WERI-Rb-1 (cell line): ENCODE results near the gene MYO9A.

Experiments used
- DNase-seq: peaks from one replicate; pipeline ENCODE4 v3.0.0-alpha.2; 2020
- H3K27ac ChIP-seq: fragments of 250-450 bp; sonication (Bioruptor Pico); 2 replicates; pipeline ENCODE4 v1.5.1; 2020; ENCODE audit warnings: mild to moderate bottlenecking, moderate library complexity
- H3K27me3 ChIP-seq: fragments of 250-450 bp; sonication (Bioruptor Pico); 2 replicates; pipeline ENCODE4 v1.5.1; 2021; ENCODE audit warnings: mild to moderate bottlenecking, low read depth, moderate library complexity; ENCODE audit not compliant: insufficient read depth, severe bottlenecking
- H3K36me3 ChIP-seq: fragments of 250-450 bp; sonication (Bioruptor Pico); 2 replicates; pipeline ENCODE4 v1.5.1; 2020; ENCODE audit warnings: mild to moderate bottlenecking, moderate library complexity
- H3K4me3 ChIP-seq: 2 replicates; pipeline ENCODE4 v1.5.1; 2011; ENCODE audit warnings: low read depth, mild to moderate bottlenecking, control low read depth, low read length
- H3K9me3 ChIP-seq: fragments of 250-450 bp; sonication (Bioruptor Pico); 2 replicates; pipeline ENCODE4 v1.5.1; 2021; ENCODE audit warnings: mild to moderate bottlenecking, moderate library complexity; ENCODE audit not compliant: severe bottlenecking
- TF ChIP-seq, protein P1 (sequence below): IDR thresholded peaks from 2 replicates; pipeline ENCODE4 v1.5.1; 2011; ENCODE audit warnings: low read depth, mild to moderate bottlenecking, control low read depth, inconsistent platforms, low read length

MYO9A gene

GRCh38 chr15:72117486-72118016, 399 bp downstream of the MYO9A start:
- Histone ChIP-seq H3K27me3 (no peaks in the 10 kb centered on the region), H3K9me3 (no peaks in the 10 kb centered on the region), H3K36me3 (peaks cover 2% of the 10 kb centered on the region; the same call in 1 of the 2 replicates), H3K27ac (peak overlapping the region; percentile 80), H3K4me3 (peak overlapping the region; percentile 91)
- TF ChIP-seq, protein P1, sequence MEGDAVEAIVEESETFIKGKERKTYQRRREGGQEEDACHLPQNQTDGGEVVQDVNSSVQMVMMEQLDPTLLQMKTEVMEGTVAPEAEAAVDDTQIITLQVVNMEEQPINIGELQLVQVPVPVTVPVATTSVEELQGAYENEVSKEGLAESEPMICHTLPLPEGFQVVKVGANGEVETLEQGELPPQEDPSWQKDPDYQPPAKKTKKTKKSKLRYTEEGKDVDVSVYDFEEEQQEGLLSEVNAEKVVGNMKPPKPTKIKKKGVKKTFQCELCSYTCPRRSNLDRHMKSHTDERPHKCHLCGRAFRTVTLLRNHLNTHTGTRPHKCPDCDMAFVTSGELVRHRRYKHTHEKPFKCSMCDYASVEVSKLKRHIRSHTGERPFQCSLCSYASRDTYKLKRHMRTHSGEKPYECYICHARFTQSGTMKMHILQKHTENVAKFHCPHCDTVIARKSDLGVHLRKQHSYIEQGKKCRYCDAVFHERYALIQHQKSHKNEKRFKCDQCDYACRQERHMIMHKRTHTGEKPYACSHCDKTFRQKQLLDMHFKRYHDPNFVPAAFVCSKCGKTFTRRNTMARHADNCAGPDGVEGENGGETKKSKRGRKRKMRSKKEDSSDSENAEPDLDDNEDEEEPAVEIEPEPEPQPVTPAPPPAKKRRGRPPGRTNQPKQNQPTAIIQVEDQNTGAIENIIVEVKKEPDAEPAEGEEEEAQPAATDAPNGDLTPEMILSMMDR = no peak
- peak; percentile 66 for DNase-seq

DNA sequence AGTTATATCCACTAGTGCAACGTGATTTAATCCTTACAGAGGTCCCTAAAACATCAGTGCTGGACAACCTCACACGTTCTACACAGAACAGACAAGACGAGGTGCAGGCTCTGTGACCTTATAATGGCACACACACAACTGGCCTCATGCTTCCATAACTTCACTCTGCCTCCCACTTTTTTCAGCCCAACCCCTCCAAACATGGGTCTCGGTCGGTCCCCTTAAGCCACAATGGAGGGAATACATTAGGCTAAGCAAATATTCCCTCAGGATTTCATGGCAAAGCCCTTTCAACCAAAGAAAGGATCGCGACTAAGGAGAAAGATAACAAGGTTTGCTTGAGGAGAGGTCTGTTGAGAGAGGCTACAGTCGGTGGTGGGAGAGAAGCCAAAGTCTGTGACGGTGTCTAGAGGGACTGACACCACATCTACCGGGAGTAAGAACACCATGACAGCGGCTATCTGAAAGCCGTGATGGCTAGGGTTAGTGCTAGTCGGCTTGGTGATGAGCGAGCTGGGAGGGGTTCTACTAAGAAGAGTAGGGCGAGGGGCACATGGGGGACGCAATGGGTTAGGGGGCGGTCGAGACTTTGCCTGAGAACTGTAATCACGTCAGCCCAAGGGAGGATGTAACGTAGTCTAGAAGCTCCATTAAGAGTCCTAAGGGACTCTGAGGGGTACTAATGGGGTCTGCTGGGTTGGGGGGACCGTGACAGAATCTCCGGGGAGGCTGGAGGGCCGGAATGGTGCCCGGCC, 1.0 kb downstream of the MYO9A start:
- peaks cover 2% of the 10 kb centered on the region; the same call in 1 of the 2 replicates for H3K36me3 ChIP-seq
- no peaks in the 10 kb centered on the region for H3K9me3 ChIP-seq
- peak overlapping the region; percentile 91 for H3K4me3 ChIP-seq
- peak overlapping the region; percentile 80 for H3K27ac ChIP-seq
- peak; percentile 21 for DNase-seq
- H3K27me3 ChIP-seq = no peaks in the 10 kb centered on the region
- TF ChIP-seq, protein P1 = no peak

DNA sequence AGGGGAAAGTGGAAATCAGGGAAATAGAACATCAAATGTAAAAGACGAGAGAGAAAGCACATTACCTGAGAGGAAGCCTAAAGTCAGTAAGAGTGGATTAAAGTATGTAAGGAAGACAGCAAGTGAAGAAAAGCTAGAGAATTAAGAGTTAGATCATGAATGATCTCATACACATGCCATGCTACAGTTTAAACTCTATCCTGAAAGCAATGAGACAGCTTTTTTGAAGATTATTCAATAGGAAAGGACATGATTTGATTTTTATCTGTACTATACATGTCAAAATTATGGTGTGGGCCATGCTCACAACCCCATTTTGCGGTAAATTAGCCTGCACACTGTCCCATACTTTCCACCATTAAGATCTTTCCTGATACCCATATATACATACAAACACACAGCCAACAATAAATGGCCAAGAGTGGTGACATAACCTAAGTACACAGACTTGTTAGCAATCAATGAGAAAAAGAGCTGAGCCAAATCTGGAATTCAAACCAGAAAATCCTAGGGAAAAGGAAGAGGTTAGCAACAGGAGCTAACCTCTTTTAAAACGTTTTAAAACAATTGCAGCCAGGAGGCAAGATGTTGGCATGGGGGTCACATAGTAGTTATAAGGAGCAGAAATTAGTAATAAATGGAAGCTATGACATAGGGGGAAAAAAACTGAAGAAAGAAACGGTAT, 4.5 kb downstream of the MYO9A start:
- no peak overlapping the region for H3K27ac ChIP-seq
- DNase-seq = no peak
- H3K4me3 ChIP-seq = no peak overlapping the region
- no peaks in the 10 kb centered on the region for H3K27me3 ChIP-seq
- TF ChIP-seq, protein P1 = no peak
- H3K9me3 ChIP-seq = no peaks in the 10 kb centered on the region
- peaks cover 2% of the 10 kb centered on the region; the same call in 1 of the 2 replicates for H3K36me3 ChIP-seq

- no peak for DNase-seq
- Histone ChIP-seq H3K36me3 (peaks cover 2% of the 10 kb centered on the region; the same call in 1 of the 2 replicates), H3K27ac (no peak overlapping the region), H3K4me3 (no peak overlapping the region), H3K27me3 (no peaks in the 10 kb centered on the region), H3K9me3 (no peaks in the 10 kb centered on the region)
- TF ChIP-seq, protein P1 = no peak
These were observed 5.1 kb downstream of the MYO9A start for GRCh38 chr15:72112805-72113204.

DNA sequence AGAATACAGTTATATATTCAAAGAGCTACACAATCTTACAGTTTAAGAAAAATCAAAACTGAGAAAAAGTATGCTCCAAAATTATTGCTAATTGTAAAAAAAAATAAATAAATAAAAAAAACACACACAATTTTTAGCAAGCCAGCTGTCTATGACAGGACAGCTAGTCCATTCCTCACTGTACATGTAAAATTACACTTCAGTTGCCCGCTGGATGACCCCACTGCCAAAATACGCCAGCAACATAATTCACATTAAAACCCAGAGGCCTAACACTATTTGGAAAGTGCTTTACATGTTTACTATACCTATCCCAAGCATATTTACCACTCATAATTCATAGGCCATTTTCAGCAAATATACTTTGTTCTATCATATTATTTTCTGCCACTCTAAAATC, 5.8 kb downstream of the MYO9A start:
- no peak overlapping the region for H3K4me3 ChIP-seq
- H3K27ac ChIP-seq = no peak overlapping the region
- no peak for DNase-seq
- H3K36me3 ChIP-seq = no peaks in the 10 kb centered on the region; the same call in 1 of the 2 replicates
- no peaks in the 10 kb centered on the region for H3K9me3 ChIP-seq
- H3K27me3 ChIP-seq = no peaks in the 10 kb centered on the region
- TF ChIP-seq, protein P1 = no peak
